K562 (cell line): ENCODE data around the gene DSG3. TPM values are rescaled to one million over a fixed set of nuclear protein-coding genes. Genes with fewer than 3 reads are reported as not detected.

Experiments
- ATAC-seq: fragments of 200-7000 bp; cut with Tn5 transposase; 3 replicates; pipeline ENCODE4 v1.9.1; 2020; ENCODE audit warnings: moderate library complexity
- BruUV-seq: library from RNA; stranded (reverse); fragments of 400-500 nt; replicated peaks from 2 replicates; lab custom pipeline; 2021; lab: Mats Ljungman, UMichigan
- CTCF ChIA-PET: fragments of 300-600 bp; formaldehyde crosslinking; extraction: SDS; loops from one replicate; lab custom pipeline; 2021; ENCODE audit warnings: low intra/inter-chr PET ratio; lab: Yijun Ruan, JAX
- POLR2A ChIA-PET: fragments of 300-600, 350-650 bp; sonication (Branson Sonifier 250); formaldehyde crosslinking; extraction: SDS; loops from one replicate; lab custom pipeline; 2021; ENCODE audit warnings: antibody characterized with exemption, inconsistent platforms; lab: Yijun Ruan, JAX
- DNase-seq, 4 experiments: peaks; one replicate each; pipeline versions ENCODE4 v3.0.0 to v3.0.0-alpha.2; 2011 to 2018; ENCODE audit warnings: low spot score in 3 of 4, mixed read lengths in 3 of 4; ENCODE audit errors: extremely low read depth in 1 of 4
- FAIRE-seq: peaks from 2 replicates; lab custom pipeline; 2011; peaks lifted over from hg19 to GRCh38; lab: Jason Lieb, UNC
- H2AFZ ChIP-seq: 2 replicates; pipeline ENCODE4 v1.6.0; 2011; ENCODE audit warnings: low read depth, low read length, control low read depth, inconsistent platforms
- H3K27ac ChIP-seq: fragments of 200-600 bp; 3 replicates; pipeline ENCODE4 v1.8.0; 2011; ENCODE audit warnings: low read depth, mild to moderate bottlenecking, control low read depth, inconsistent platforms, low read length, moderate library complexity, mixed read lengths; ENCODE audit errors: extremely low read depth
- H3K27me3 ChIP-seq, 2 experiments: fragments of 300-600 bp in 1 of 2; 2 replicates in 1 of 2; 3 replicates in 1 of 2; pipeline versions ENCODE4 v1.6.0 to v1.8.0; 2011; ENCODE audit warnings: inconsistent platforms in 2 of 2, low read length in 2 of 2, mild to moderate bottlenecking in 1 of 2, mixed read lengths in 1 of 2, moderate library complexity in 1 of 2; ENCODE audit not compliant: control insufficient read depth in 2 of 2, insufficient read depth in 2 of 2
- H3K36me3 ChIP-seq: fragments of 300-600 bp; 3 replicates; pipeline ENCODE4 v1.8.0; 2011; ENCODE audit warnings: mild to moderate bottlenecking, low read length, inconsistent platforms; ENCODE audit not compliant: control insufficient read depth, insufficient read depth
- H3K4me1 ChIP-seq, 2 experiments: fragments of 200-600 bp in 1 of 2; replicated peaks in 1 of 2; 2 replicates in 1 of 2; 3 replicates in 1 of 2; pipeline versions ENCODE4 v1.5.1 to v1.8.0; 2011; ENCODE audit warnings: inconsistent platforms in 2 of 2, low read length in 2 of 2, mild to moderate bottlenecking in 1 of 2, mixed read lengths in 1 of 2, moderate library complexity in 1 of 2; ENCODE audit not compliant: control insufficient read depth in 2 of 2, insufficient read depth in 2 of 2
- H3K4me2 ChIP-seq: 2 replicates; pipeline ENCODE4 v1.6.1; 2011; ENCODE audit warnings: low read length, control low read depth, inconsistent platforms, mixed read lengths; ENCODE audit not compliant: insufficient read depth
- H3K4me3 ChIP-seq: fragments of 200-600 bp; sonication (generic), shearing (Covaris generic); 2 replicates; pipeline ENCODE4 v1.5.1; 2016; ENCODE audit warnings: control low read depth, inconsistent platforms
- H3K79me2 ChIP-seq: fragments of 200-600 bp; 3 replicates; pipeline ENCODE4 v1.8.0; 2011; ENCODE audit warnings: low read length, inconsistent platforms; ENCODE audit not compliant: control insufficient read depth, insufficient read depth
- H3K9ac ChIP-seq, 2 experiments: 2 replicates each; pipeline versions ENCODE4 v1.6.0 to v1.6.1; 2011; ENCODE audit warnings: low read depth in 2 of 2, low read length in 2 of 2, control low read depth in 1 of 2, inconsistent platforms in 1 of 2, mild to moderate bottlenecking in 1 of 2, mixed read lengths in 1 of 2; ENCODE audit not compliant: insufficient read depth in 1 of 2
- H3K9me1 ChIP-seq: one replicate; pipeline ENCODE4 v1.6.0; 2011; ENCODE audit warnings: inconsistent platforms, mild to moderate bottlenecking, low read length, moderate library complexity; ENCODE audit not compliant: control insufficient read depth, insufficient read depth
- H3K9me3 ChIP-seq: replicated peaks from 2 replicates; pipeline ENCODE4 v1.5.1; 2011; ENCODE audit warnings: low read depth, low read length, inconsistent platforms; ENCODE audit not compliant: control insufficient read depth, insufficient read depth
- H4K20me1 ChIP-seq: replicated peaks from 2 replicates; pipeline ENCODE4 v1.6.1; 2011; ENCODE audit warnings: low read length, inconsistent platforms, mixed read lengths; ENCODE audit not compliant: control insufficient read depth, insufficient read depth
- ATF7 ChIP-seq: fragments of 450-650 bp; IDR thresholded peaks from 2 replicates; pipeline ENCODE4 v1.7.1; 2014; ENCODE audit warnings: mild to moderate bottlenecking, moderate library complexity
- KAT2B ChIP-seq: IDR thresholded peaks from one replicate; pipeline ENCODE4 v1.6.1; 2012; ENCODE audit warnings: low read depth, mild to moderate bottlenecking, control low read depth, inconsistent platforms, low read length, moderate library complexity
- KAT8 ChIP-seq: fragments of 450-650 bp; IDR thresholded peaks from 2 replicates; pipeline ENCODE4 v1.6.1; 2016; ENCODE audit warnings: low read depth, mild to moderate bottlenecking
- NEUROD1 ChIP-seq: fragments of 150-350 bp; IDR thresholded peaks from 2 replicates; pipeline ENCODE4 v1.6.1; 2014; ENCODE audit warnings: borderline replicate concordance, low read length, low read depth; ENCODE audit not compliant: partially characterized antibody
- ZNF165 ChIP-seq: fragments of 250-450 bp; sonication (Bioruptor Pico); IDR thresholded peaks from 2 replicates; pipeline ENCODE4 v1.4.0; 2020; ENCODE audit warnings: borderline replicate concordance
- ZNF311 ChIP-seq: fragments of 250-450 bp; sonication (Bioruptor Pico); IDR thresholded peaks from 2 replicates; pipeline ENCODE4 v1.4.0; 2020; ENCODE audit warnings: mild to moderate bottlenecking, moderate library complexity
- ZNF408 ChIP-seq: fragments of 250-450 bp; sonication (Bioruptor Pico); IDR thresholded peaks from 2 replicates; pipeline ENCODE4 v1.4.0; 2020; ENCODE audit warnings: low read depth, mild to moderate bottlenecking, moderate library complexity
- WGBS: fragments of 100-300 bp; shearing (Covaris generic); methylation state at CpG from one replicate; pipeline ENCODE4 v1.1.6; 2016; ENCODE audit warnings: low coverage, mixed read lengths; ENCODE audit not compliant: insufficient coverage; ENCODE audit errors: missing lambda C conversion rate; 5-methylcytosine and 5-hydroxymethylcytosine counted together
- in situ Hi-C: fragments of 300-500 bp; cut with MboI; formaldehyde crosslinking; loops from 4 replicates; pipeline ENCODE4 v1.15.0; 2018; ENCODE audit warnings: inconsistent platforms, mixed read lengths
- intact Hi-C: fragments of 100-400 bp; cut with micrococcal nuclease; formaldehyde crosslinking; loops from 2 replicates; pipeline ENCODE4 v1.14.2; 2022
- polyA plus RNA-seq, 8 experiments: library from polyadenylated mRNA; depleted of rRNA in 4 of 8; stranded (reverse) in 5 of 8; unstranded in 3 of 8; fragments of >200 nt; fragmentation: Nextera tagmentation in 2 of 8; fragmentation: Illumina TruSeq in 1 of 8; extraction: Ambion mirVana in 2 of 8; extraction: Trizol in 1 of 8; gene quantifications; 2 replicates each; pipeline versions ENCODE4 v1.2.1 to v1.2.3, GENCODE V29; 2011 to 2014; ENCODE audit warnings: inconsistent platforms in 1 of 8, missing spikeins in 1 of 8
- total RNA-seq, 7 experiments: library from RNA; depleted of rRNA in 6 of 7; stranded (reverse); fragments of >200 nt in 6 of 7; fragmentation: Illumina TruSeq in 2 of 7; extraction: Trizol in 2 of 7; gene quantifications; 2 replicates each; pipeline versions ENCODE4 v1.2.1 to v1.2.3, GENCODE V29; 2011 to 2021; ENCODE audit warnings: low replicate concordance in 1 of 7
- TF ChIP-seq, protein P1 (sequence below): sonication (generic); formaldehyde crosslinking; IDR thresholded peaks from 2 replicates; pipeline ENCODE4 v1.8.0; 2022; ENCODE audit warnings: missing genetic modification reagents, mild to moderate bottlenecking, borderline replicate concordance

Gene DSG3
- total and polyA plus RNA-seq, 9 of the 15 experiments (the other 6 are each of a cell fraction or from before 2014, with no cell fraction given) = 0.04 to 0.18 (median 0.07) TPM; not detected in 1

DNA sequence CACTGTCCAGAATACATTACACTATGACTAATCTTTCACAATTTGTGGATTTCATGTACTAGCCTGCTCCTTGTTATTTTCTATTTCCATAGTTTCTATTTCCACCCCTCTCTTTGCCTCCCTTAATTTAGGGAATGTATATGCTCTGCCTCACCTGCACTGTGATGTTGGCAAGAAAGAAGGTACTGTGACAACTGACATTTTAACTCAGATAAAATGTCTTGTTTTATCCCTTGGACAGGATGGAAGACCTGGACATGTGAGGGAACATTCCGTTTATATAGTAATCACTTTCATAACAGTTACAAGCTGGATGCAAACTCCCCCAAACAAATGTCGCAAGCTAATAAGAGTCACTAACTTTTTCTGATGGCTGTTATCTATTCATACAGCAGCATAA lies 21.5 kb upstream of the DSG3 start:
- no peaks in the 10 kb centered on the region for H4K20me1 ChIP-seq
- POLR2A ChIA-PET = interaction anchor here (0.6 kb wide), 1 partner anchor 15 kb away, joined by 3 read pairs; no protein-coding TSS in a partner anchor

More for the DNA sequence above, 21.5 kb upstream of the DSG3 start:
- DNase-seq (no peak), FAIRE-seq (no peak), ATAC-seq (no peak)
- H3K79me2 ChIP-seq = no peaks in the 10 kb centered on the region
- no peak for TF ChIP-seq ZNF311 (CRISPR knock-in tag)
- no peak for TF ChIP-seq NEUROD1
- TF ChIP-seq, protein P1, sequence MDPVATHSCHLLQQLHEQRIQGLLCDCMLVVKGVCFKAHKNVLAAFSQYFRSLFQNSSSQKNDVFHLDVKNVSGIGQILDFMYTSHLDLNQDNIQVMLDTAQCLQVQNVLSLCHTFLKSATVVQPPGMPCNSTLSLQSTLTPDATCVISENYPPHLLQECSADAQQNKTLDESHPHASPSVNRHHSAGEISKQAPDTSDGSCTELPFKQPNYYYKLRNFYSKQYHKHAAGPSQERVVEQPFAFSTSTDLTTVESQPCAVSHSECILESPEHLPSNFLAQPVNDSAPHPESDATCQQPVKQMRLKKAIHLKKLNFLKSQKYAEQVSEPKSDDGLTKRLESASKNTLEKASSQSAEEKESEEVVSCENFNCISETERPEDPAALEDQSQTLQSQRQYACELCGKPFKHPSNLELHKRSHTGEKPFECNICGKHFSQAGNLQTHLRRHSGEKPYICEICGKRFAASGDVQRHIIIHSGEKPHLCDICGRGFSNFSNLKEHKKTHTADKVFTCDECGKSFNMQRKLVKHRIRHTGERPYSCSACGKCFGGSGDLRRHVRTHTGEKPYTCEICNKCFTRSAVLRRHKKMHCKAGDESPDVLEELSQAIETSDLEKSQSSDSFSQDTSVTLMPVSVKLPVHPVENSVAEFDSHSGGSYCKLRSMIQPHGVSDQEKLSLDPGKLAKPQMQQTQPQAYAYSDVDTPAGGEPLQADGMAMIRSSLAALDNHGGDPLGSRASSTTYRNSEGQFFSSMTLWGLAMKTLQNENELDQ = no peak
- no peak for TF ChIP-seq KAT8
- TF ChIP-seq ATF7 = no peak
- no peak for TF ChIP-seq ZNF408 (CRISPR knock-in tag)
- TF ChIP-seq KAT2B = no peak
- no peak for TF ChIP-seq ZNF165 (CRISPR knock-in tag)
- no TSS peak for BruUV-seq
- H3K4me3 ChIP-seq = no peak overlapping the region
- WGBS = 8% methylated on average over 2 of the region's 2 CpGs
- no peak overlapping the region for H3K4me2 ChIP-seq
- intact Hi-C loops = no loop called here
- H2AFZ ChIP-seq = no peak overlapping the region
- no peaks in the 10 kb centered on the region for H3K36me3 ChIP-seq
- no peak overlapping the region for H3K27ac ChIP-seq
- no peaks in the 10 kb centered on the region for H3K9me3 ChIP-seq
- no peaks in the 10 kb centered on the region for H3K27me3 ChIP-seq
- no peaks in the 10 kb centered on the region for H3K4me1 ChIP-seq
- no peak overlapping the region for H3K9ac ChIP-seq
- no peaks in the 10 kb centered on the region for H3K9me1 ChIP-seq
- CTCF ChIA-PET = no interaction called here
- in situ Hi-C loops = no loop called here
